ENCODE data around the gene KRT3.
"Not testable (repeated sequence)": the region's sequence is repeated elsewhere in the genome, so short reads cannot be mapped to it uniquely, and the experiment has no call there.

Gene KRT3

DNA sequence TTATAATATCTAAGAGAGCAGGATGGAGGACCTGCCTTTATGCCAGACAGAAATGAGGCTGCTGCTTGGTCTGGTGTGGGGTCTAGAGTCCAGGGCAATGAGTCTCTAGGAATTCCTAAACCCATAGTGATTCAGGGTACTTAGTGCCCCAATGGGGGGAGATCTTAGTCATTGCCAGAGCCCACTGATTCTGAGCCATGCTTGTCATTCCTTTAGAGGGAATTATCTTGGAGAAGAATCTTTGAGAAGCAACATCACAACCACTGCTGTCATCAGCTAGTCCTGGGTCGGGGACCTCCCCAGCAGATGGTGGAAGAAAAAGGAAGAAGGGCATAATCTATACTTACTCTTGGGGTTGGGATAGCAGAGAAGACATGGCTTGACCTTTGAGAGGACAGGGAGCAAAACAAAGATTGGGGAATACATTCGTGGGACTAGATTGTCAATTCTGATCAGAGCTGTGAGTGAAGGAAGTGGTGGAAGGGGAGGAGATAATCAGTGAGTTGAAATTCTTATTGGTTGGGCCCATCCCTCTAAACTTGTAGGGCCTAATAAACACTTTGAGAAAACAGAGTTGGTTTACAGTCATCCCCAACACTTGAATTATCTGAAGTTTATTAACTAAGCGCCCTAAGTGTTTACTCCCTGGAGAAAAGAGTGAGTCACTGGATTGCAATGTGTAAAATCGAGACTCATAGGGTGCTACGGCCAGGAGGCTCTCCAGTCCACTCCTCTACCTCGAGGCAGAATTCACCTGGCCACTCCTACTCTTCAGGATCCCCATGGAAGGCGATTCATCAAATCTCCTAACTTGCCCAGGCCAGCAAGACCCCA is 3.0 kb upstream of the KRT3 start:
- DNase-seq = no peak

- DNase-seq = no peak
Observed at GRCh38 chr12:52798003-52798670, 2.2 kb upstream of the KRT3 start.

DNA sequence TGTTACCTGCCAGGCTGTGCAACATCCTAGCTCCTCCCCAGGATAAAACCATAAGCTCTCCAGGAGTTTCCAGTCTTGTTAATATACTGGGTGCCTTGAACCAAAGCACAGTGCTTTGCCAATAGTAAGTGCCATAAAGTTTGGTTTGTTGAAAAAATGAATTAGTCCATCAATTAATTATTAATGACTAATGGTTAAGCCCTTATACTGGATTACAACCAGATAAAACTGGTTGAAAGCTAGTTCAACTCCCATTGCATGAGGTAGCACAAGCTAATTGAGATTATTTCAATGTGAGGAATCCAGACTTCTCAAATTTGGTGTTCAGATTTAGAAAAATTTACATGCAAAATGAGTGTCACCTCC is 1.6 kb upstream of the KRT3 start:
- no peak for DNase-seq

DNA sequence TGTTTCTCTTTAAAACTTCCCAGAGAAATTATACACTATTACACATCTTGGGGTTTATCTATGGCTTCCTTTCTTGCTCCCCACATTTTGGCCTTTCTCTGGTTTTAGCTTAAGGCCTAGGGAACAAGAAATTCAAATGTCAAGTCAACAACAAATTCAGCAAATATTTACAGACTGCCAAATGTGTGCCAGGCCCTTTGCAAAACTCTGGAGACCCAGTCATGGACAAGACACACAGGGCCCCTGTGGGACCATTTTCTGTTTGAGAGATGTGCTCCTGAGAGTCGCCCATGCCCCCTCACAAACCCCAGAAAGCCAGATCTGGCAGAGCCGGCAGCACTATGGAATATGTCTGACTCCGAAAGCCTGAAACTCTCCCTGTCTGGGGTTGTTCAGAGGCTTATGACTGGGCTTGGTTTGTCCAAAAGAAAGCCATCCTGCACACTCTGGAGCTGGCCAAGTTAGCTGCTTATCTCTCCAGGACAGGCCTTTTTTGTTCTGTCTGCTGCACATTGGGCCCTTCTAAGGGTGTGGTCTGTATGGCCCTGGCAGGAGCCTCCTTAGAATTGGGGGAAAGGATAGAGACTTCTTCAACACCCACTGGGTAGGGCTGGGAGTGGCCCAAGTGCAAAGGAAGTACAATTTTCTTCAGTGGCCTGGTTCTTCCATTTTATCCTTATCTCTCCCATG is 1.1 kb upstream of the KRT3 start:
- no peak for DNase-seq

GRCh38 chr12:52796429-52796794 is 495 bp upstream of the KRT3 start:
- DNase-seq = no peak

DNA sequence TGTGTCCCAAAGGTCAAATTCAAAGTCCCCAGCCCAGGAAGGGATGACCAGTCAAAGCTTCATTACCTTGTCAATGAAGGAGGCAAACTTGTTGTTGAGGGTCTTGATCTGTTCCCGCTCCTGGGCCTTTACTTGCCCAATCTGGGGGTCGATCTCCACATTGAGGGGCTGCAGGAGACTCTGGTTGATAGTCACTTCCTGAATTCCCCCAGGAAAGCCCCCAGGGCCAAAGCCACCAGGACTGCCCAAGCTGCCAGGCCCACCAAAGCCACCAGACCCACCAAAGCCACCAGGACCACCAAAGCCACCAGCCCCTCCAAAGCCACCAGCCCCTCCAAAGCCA is 614 bp downstream of the KRT3 start:
- DNase-seq = not testable (repeated sequence)

DNA sequence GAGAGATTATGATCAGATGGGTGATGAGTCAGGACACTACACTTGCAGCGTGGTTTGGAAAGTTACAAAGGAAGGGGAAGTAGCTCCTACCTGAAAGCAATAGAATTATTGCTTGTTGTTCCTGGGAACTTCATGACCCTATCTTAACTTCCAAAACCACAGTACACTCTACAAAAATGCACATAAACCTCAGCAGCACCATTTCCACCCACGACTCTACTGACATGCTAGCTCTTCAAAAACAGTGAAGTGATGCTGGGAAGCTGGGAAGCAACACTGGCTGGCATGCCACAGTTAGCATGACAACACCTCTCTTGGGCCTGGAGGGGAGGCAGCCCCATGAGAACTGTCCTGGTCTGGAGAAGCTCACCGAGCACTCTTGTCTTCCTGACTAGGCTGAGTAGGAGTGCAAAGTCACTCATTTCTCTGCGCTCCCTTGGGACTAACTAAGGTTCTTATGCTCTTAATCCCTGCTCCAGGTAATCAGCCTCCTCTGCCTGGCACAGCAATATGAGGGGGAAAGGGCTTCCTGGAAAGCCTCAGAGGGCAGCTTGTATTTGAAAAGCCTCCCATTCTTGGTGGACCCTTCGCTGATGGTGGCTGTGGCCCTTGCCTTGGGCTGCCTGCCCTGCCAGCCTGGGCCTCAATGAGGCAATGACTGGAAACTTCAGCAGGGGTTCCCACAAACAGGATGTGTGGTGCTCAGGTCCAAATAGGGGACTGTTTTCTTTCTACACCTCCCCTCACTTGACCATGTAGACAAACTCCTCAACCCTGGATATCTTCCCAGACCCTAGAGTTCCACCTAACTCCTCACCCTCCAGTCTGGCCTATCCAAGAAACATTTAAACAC is 1.2 kb downstream of the KRT3 start:
- DNase-seq = no peak

GRCh38 chr12:52792185-52793029 is 3.5 kb downstream of the KRT3 start:
- no peak for DNase-seq

DNA sequence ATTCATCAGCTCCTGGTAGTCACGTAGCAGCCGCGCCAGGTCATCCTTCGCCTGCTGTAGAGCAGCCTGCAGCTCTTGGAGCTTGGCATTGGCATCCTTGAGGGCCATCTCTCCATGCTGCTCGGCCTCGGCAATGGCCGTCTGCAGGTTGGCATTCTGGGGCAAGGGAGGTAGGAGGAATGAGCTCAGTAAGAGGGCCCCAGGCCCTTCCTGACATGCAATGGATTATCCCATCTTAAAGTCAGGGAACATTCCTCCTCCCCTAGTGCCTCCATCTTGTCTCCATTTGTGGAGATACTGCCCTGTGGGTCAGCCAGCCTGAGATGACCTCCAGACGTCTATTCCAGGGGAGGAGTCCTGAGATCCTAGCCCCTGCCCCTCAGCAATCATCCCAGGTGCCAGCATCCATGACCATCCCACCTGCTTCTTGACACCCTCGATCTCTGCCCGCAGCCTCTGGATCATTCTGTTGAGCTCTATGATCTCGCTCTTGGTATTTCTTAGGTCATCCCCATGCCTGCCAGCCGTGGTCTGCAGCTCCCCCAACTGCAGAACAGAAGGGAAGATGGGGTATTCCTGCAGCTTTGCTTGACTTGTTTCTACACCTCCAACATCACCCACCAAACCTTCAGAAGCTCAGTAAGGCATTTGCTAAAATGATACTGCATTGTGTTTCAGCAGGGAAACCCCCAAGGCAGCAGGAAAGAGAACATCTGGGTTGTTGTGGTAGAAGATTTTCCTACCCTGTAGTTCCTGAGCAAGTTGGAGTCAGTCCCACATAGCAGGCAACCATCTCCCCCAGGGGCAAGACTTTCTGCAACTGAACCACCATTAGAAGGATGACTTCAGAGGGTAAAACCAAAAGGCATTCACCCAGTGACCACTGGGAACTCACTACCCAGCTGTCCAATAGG is 4.4 kb downstream of the KRT3 start:
- no peak for DNase-seq

DNA sequence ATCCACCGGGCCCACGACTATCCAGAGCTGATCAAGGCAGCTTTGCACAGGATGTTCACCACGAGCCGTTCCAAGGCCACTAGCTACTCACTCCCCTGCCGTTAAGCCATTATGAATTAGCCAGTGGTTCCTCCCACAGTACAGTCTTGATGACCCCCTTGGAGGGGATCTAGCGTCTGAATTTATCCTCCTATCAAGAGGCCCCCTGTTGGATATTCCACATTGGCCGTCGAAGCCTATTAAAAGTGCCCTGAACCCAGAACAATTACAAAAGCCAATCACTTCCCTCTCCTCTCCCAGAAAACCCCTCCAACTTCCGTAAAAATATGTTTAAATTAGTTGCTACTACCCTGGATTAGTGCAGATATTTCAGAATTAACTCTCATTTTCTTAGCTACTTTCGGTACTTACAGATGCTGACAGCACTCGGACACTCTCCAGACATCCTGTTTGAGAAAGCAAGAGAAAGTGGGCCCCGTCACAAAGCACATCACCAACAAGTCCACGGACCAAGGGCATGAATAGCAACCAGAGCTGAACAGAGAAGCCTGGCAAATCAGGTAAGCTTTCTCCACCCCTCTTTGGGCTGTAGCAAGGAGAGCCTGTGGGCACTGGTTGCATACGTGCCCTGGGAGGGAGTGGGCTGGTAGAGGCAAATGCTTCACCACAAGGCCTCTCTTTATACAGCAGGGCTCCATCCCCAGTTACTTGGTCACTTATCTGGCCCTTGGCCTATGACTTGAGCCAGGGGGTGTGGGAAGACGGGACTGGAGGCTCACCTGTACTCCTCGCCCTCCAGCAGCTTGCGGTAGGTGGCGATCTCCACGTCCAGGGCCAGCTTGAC is 5.3 kb downstream of the KRT3 start:
- no peak for DNase-seq

DNA sequence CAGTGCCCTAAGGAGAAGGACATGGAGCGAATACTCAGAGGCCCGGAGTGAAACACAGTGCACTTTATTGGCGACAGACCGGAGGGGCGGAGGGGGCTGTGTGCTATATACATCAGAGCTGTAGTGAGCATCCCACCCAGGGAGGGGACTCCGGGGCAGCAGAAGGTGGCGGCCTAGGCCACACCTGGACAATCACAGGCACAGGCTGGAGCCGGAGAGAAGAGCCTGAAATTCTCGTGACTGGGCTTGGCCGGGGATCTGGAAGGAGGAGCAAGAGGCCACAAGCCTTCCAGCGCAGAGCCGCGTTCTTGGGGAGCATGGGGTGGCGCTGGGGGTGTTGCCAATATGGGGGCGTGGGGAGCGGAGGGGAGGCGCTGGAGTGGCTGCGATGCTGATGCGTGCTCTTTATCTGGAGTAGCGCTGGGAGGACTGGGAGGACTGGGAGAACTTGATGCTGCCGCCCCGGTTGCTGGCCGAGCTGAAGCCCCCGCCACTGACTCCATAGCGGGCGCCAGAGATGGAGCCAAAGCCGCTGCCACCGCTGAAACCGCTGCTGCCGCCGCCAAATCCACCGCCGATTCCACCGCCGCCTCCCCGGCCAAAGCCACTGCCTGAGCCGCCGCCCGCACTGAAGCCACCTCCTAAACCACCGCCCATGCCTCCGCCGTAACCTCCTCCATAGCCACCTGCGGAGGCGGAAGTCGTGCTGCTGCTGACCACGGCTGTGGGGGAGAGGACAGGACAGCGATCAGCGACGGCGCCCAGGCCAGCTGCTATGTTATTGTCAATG is 6.1 kb downstream of the KRT3 start:
- peak in 5 of 51 donors; percentile 3 to 6 (median 5) for DNase-seq

- DNase-seq = no peak
Observed at GRCh38 chr12:52788876-52789636, 6.9 kb downstream of the KRT3 start.

- DNase-seq = no peak
Observed at GRCh38 chr12:52788192-52788875, 7.6 kb downstream of the KRT3 start.

- no peak for DNase-seq
Observed at GRCh38 chr12:52787324-52788191, 8.4 kb downstream of the KRT3 start.

DNA sequence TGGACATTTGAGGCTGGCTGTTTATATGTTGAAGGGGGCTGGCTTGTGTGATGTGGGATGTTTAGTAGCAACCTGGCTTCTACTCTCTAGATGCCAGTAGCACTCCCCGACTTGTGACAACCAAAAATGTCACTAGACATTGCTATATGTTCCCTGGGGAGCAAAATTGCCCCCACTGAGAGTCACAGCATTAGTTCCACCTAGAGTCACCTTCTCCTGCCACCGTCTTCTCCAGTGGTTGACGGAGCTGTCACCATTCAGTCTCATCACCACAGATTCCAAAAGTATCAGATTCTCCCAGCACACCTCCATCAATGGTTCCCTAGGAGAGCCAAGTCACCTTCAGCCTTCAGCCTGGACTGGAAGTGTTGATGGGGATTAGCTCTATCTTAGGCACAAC is 11.0 kb downstream of the KRT3 start:
- DNase-seq = no peak

All from hypothalamus (tissue), 51 donors.